H1 (cell line): ENCODE results near the gene GP9. TPM values are rescaled to one million over a fixed set of nuclear protein-coding genes. Genes with fewer than 3 reads are reported as not detected.

Experiments
- CHD2 ChIP-seq: IDR thresholded peaks from 2 replicates; pipeline ENCODE4 v1.6.1; 2012; ENCODE audit warnings: low read length, improper control_type of control experiment
- polyA plus RNA-seq, 7 experiments: library from polyadenylated mRNA; depleted of rRNA in 3 of 7; stranded (reverse) in 5 of 7; unstranded in 2 of 7; fragments of >200 nt in 5 of 7; fragments of 200-250 nt in 2 of 7; gene quantifications; 1 replicate in 5 of 7; 2 replicates in 1 of 7; 4 replicates in 1 of 7; pipeline versions ENCODE4 v1.2.1 to v1.2.3, GENCODE V29; 2011 to 2013; ENCODE audit warnings: missing spikeins in 2 of 7, mixed read lengths in 2 of 7
- total RNA-seq: library from RNA; stranded (reverse); fragmentation: NEBNext Ultra II Directional; extraction: Animal tissue kit (Norgen Biotek cat#: 25700); gene quantifications from 2 replicates; pipeline ENCODE4 v1.2.1, GENCODE V29; 2021

The GP9 gene
- total and polyA plus RNA-seq, 2 of the 8 experiments (the other 6 are each of a cell fraction or from before 2014, with no cell fraction given), result not detected

GRCh38 chr3:129059311-129059958 is 1.1 kb upstream of the GP9 start (continued):
- no peak for TF ChIP-seq CHD2
